Measurements from ENCODE around the gene ESCO1. TPM values are rescaled to one million over a fixed set of nuclear protein-coding genes. Genes with fewer than 3 reads are reported as not detected.

ESCO1 gene
- total and polyA plus RNA-seq, 2 of the 13 experiments (the other 11 are each of a cell fraction or from before 2014, with no cell fraction given), result 6.3 to 19.4 TPM

GRCh38 chr18:21550510-21550970, 50.0 kb downstream of the ESCO1 start (continued):
- TF ChIP-seq AHDC1 (CRISPR knock-in tag; IDR thresholded peaks at IDR 0.05; ENCODE audit: borderline replicate concordance) (peak; percentile 79; the same call in 1 of the 2 replicates), PHF8 (CRISPR knock-in tag; IDR thresholded peaks at IDR 0.05) (0 out of 2 replicates have a peak, but pooled peaks have one; percentile 33), XRCC5 (optimal IDR thresholded peaks at IDR 0.05; ENCODE audit: low read length) (no peak), ZBTB20 (CRISPR knock-in tag; IDR thresholded peaks at IDR 0.05; ENCODE audit: borderline replicate concordance, low read depth) (0 out of 2 replicates have a peak, but pooled peaks have one; percentile 67), HDAC1 (CRISPR knock-in tag; IDR thresholded peaks at IDR 0.05) (peak; percentile 60; the same call in 1 of the 2 replicates), KDM2A (CRISPR knock-in tag; IDR thresholded peaks at IDR 0.05; ENCODE audit: borderline replicate concordance, low read depth) (no peak), ZNF251 (CRISPR knock-in tag; IDR thresholded peaks at IDR 0.05) (no peak), HMG20B (CRISPR knock-in tag; conservative IDR thresholded peaks at IDR 0.05) (0 out of 2 replicates have a peak, but pooled peaks have one; percentile 48), SIX4 (CRISPR knock-in tag; IDR thresholded peaks at IDR 0.05) (no peak), ZNF598 (CRISPR knock-in tag; IDR thresholded peaks at IDR 0.05; ENCODE audit: borderline replicate concordance) (no peak), CTCF (CRISPR knock-in tag; IDR thresholded peaks at IDR 0.05) (no peak), ZNF296 (CRISPR knock-in tag; conservative IDR thresholded peaks at IDR 0.05) (no peak), HNRNPK (IDR thresholded peaks at IDR 0.05; ENCODE audit: low read depth, low read length, poor library complexity, severe bottlenecking) (no peak), PHF21A (CRISPR knock-in tag; IDR thresholded peaks at IDR 0.05) (peak; percentile 60), ZNF546 (CRISPR knock-in tag; conservative IDR thresholded peaks at IDR 0.05) (no peak), TBX2 (CRISPR knock-in tag; IDR thresholded peaks at IDR 0.05; ENCODE audit: borderline replicate concordance) (peak; percentile 91), ZXDC (CRISPR knock-in tag; IDR thresholded peaks at IDR 0.05) (no peak), ZNF414 (CRISPR knock-in tag; IDR thresholded peaks at IDR 0.05) (no peak)
